Activated CD4-positive, CD25-positive, alpha-beta regulatory T cell treated with anti-CD3 and anti-CD28 coated beads, Interleukin-2, amount 50 U/mL, for 72 hours (primary cell): Measurements from ENCODE around the gene EPN3.

Experiments used
- DNase-seq: peaks from one replicate; pipeline ENCODE4 v3.0.0; 2021

The EPN3 gene

GRCh38 chr17:50551433-50551815, 18.9 kb downstream of the EPN3 start:
- no peak for DNase-seq

DNA sequence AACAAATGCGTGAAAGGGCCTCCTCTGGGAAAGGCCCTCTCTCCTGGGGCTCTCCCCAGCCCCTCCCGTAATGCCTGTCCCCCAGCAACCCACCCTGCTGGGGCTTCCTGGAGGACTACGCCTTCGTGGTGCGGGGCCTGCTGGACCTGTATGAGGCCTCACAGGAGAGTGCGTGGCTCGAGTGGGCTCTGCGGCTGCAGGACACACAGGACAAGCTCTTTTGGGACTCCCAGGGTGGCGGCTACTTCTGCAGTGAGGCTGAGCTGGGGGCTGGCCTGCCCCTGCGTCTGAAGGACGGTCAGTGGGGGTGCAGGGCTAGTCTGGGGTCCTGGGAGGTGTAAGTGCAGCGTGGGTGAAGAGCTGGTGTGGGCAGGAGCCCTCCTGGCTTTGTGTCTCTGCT, 19.3 kb downstream of the EPN3 start:
- DNase-seq = no peak

DNA sequence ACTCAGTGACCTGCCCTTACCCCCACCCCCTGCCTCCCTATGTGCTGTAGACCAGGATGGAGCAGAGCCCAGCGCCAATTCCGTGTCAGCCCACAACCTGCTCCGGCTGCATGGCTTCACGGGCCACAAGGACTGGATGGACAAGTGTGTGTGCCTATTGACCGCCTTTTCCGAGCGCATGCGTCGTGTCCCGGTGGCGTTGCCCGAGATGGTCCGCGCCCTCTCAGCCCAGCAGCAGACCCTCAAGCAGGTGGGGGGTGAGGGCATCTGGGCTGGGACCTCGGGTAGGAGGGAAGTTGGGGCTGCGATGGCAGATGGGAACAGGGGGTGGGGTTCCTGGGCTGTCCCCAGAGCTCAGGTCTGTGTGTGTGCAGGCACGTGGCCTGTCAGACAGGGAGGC, 21.7 kb downstream of the EPN3 start:
- no peak for DNase-seq

DNA sequence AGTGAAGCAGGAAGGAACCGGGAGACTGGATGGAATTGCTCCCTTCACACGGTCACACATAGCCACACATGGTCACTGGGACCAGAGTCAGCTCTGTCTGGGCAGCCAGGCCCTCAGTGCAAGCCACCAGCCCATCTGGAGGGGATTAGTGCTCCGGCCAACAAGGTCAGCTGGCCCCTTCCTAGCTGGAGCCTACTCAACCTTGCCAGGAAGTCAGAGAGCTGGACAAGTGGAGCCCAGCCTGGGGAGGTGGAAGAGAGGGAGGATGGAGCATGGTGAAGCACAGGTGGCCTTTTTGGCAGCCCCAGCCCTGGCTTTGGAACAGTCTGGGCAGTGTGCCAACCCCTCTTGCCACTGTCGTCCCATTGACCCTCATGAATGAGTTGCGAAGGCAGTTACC, 24.3 kb downstream of the EPN3 start:
- DNase-seq = no peak

DNA sequence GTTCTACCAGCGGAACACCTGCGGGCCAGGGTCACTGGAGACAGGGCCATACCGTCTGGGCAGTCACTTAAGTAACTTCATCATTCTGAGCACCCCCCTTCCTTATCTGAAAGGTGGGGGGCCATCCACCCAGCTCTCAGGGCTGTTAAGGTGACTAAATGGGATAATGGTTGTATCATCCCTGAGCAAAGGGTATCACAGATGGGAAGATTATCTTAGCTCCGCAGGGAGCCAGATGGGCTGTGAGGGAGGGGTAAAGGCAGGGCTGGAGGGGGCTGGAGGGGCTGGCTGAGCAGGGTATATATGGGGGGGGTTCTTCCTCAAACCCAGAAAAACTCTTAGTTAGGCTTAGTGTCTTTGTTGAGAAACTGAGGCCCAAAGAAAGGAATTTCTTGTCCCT, 25.1 kb downstream of the EPN3 start:
- no peak for DNase-seq

DNA sequence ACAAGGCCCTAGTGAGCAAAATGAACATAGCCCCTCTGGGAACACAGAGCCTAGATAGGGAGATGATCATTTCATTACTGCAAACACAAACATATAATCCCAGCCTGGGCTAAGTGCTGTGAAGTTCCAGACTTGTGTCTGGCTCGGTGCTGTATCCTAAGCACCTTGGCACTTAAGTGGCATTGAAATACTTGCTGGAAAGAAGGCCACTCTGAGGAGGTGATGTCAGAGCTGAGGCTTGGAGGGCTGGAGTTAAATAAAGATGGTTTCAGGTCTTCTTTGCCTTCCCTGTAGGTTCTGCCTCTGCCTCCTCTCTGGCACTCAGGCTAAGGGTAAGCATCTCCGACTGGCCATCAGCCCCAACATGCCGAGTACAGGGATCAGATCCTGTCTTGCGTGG, 25.6 kb downstream of the EPN3 start:
- DNase-seq = no peak

DNA sequence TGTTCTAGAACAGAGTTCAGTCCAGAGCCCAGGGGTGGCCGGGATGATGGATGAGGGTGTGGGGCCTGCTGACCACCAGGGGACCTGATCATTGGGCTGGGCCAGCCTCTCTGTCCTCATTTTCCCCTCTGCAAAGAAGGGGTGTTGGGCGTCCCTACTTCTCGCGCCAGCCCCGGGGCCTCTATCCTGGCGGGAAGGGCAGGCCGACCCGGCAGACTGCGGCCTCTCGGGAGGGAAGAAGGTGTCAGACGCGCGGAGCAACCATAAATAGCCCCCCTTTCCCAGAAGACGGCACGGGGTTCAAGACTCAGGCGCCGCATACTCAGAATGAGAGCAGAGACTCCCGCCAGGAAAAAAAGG, 26.0 kb downstream of the EPN3 start:
- DNase-seq = no peak

DNA sequence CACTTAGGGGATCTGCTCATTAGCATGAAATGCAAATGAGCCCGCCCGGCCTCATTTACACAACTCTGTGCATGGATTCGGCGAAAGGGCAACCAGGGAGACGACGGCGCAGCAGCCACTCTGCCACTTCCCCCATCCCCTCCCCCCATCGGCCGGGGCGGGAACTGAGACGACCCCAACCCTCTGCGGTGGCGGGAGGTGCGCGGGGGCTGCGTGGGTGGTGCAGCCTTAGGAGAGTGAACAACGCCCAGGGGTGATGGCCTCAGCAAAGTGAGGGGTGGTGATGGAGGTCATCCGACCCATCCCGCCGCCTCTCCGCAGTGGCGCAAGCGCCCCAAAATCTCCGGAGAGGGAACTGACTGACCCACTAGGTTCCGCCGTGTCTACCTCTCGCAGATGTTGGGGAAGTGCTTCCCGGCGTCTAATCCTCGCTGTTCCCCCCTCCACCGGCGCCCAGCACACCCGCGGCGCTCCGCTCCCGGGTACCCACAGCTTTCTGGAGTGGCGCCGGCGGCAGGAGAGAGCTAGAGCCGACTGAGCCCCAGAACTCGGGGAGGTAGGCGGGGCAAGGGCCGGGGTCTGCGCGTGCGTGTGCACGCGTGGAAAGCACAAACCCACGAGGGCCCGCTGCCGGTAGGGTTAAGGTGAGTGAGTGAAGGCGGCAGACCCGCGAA, 26.5 kb downstream of the EPN3 start:
- DNase-seq = no peak

DNA sequence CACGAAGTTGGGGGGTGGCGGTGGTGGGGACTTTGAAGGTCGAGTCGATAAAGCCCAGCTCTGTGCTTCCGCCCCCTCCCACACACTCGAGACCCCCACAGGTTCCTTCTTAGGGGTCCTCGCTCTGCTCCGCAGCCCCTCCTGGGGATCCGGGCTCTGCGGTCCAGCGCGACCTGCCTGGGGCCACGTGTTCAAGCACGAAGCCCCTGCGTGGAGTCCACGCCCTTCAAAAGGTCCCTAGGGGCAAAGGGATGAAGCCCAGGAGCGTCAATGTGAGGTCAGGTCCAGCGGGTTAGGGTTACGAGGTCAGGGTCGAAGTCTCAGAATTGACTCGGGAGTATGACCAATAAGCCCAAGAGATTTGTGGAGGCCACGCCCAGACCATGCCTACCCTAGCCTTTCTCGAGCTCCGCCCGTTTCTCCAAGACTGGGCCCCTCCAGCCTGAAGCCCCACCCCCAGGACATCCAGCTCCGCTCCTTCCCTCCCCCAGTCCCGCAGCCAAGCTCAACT, 27.2 kb downstream of the EPN3 start:
- no peak for DNase-seq

- peak; percentile 86 for DNase-seq
Measured at GRCh38 chr17:50560185-50560824, 27.8 kb downstream of the EPN3 start, which contains the start of gene CACNA1G. CACNA1G (plus strand) TSS chr17:50560715; CDS start chr17:50561460, 745 bp downstream.

- peak; percentile 36 for DNase-seq
Measured at GRCh38 chr17:50560931-50561745, 28.6 kb downstream of the EPN3 start.

GRCh38 chr17:50561746-50562141, 29.2 kb downstream of the EPN3 start:
- DNase-seq = no peak

GRCh38 chr17:50562242-50563091, 29.9 kb downstream of the EPN3 start:
- peak; percentile 34 for DNase-seq

DNA sequence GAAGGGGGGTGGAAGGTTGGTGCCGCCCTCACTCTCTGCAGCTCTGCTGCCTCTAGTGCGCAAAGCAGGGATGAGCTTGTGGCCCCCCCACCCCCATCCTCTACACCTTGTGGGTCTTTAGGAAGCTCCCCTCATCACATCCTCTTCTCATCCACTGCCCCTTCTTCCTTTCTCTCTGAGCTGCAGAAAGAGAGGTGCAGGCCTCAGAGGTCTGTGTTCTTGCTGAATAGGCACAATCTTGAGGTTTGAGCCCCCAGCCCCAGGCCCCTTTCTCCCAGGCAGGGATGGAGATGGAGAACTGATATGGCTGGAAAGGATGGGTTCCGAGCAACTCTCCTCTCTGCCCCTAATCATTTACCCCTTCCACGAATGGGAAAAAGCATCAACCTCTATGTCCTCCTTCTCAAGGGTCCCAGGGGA, 30.6 kb downstream of the EPN3 start:
- DNase-seq = no peak

DNA sequence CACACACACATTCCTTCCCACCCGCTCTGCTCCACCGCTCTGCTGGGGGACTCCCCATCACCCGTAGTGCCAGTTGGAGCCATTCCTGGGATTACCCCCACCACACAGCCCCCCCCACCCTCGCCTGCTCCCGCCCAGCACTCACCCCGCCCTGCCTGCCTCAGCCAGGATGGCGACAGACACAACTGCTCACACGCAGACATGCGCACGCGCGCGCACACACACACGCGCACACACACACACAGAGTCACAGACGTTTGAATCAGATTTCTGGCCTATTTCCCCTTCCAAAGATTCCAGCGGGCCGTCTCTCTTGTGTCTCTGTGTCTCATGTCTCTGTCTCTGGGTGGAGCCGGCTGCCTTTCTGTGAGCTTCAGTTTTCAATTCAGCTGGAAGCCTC, 32.4 kb downstream of the EPN3 start:
- no peak for DNase-seq

- no peak for DNase-seq
Measured at GRCh38 chr17:50565402-50566350, 33.1 kb downstream of the EPN3 start.

- DNase-seq = no peak
Measured at GRCh38 chr17:50566886-50567285, 34.4 kb downstream of the EPN3 start.

DNA sequence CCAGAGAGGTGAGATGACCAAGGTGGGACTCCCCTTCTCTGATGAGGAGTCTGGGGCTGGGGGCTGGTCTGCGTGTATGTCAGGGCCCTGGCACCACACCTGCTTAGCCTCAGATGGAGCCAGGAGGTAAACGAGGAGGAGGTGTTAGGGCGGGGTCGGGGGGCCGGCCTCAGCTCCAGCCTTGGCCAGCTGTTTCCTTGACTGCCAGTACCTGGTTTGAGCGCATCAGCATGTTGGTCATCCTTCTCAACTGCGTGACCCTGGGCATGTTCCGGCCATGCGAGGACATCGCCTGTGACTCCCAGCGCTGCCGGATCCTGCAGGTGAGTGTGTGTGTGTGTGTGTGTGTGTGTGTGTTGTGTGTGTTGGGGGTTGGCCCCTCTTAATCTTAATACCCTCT, 36.1 kb downstream of the EPN3 start:
- no peak for DNase-seq

DNA sequence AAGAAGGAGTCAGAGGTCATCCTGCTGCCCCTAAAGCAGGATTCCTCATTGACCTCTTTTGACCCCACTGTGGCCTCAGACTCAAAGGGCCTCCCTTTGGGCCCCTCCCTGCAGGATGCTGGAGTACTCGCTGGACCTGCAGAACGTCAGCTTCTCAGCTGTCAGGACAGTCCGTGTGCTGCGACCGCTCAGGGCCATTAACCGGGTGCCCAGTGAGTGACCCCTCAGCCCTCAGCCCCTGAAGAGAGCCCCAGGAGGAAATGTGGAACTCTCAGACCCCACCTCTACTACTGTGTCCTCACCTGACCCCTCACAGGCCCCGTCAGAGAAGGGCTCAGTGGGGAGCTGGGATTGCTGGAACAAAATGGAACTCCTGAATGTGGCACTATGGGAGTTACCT, 37.1 kb downstream of the EPN3 start:
- no peak for DNase-seq

- DNase-seq = no peak
Measured at GRCh38 chr17:50570032-50570431, 37.5 kb downstream of the EPN3 start.

- no peak for DNase-seq
Measured at GRCh38 chr17:50570528-50570927, 38.0 kb downstream of the EPN3 start.

GRCh38 chr17:50571681-50572080, 39.1 kb downstream of the EPN3 start:
- DNase-seq = no peak
